ENCODE data around the gene GPR107. TPM values are rescaled to one million over a fixed set of nuclear protein-coding genes. Genes with fewer than 3 reads are reported as not detected.

Gene GPR107
- total RNA-seq, 2 experiments from 2014 or later = 10.4 to 24.3 TPM

- ChIA-PET POLR2A (interaction anchor here (0.5 to 1.3 kb wide), 6 partner anchors 9 to 217 kb away, joined by 3 to 5 read pairs (median 4); no protein-coding TSS in a partner anchor), CTCF (ENCODE audit: unreplicated experiment) (no interaction called here)
- Histone ChIP-seq H3K79me2 (ENCODE audit: insufficient read depth, low read depth, low read length) (peaks cover 62% of the 10 kb centered on the region), H2AFZ (ENCODE audit: low read length) (no peak overlapping the region), H3K4me2 (ENCODE audit: low read length) (peak overlapping the region; percentile 96), H3K27ac (ENCODE audit: low read depth, low read length, poor library complexity, severe bottlenecking) (peak overlapping the region; percentile 98), H3K36me3 (ENCODE audit: insufficient read depth, low read length) (peaks cover 6% of the 10 kb centered on the region; the same call in 1 of the 2 replicates), H4K20me1 (ENCODE audit: insufficient read depth, low read length) (no peaks in the 10 kb centered on the region; the same call in 1 of the 2 replicates), H3K9me3 (ENCODE audit: low read length) (no peaks in the 10 kb centered on the region), H3K4me3 (ENCODE audit: low read depth, low read length, poor library complexity, severe bottlenecking) (peak overlapping the region; percentile 94), H3K9me2 (ENCODE audit: insufficient read depth, low read length) (no peaks in the 10 kb centered on the region), H3K4me1 (ENCODE audit: insufficient read depth, low read length, poor library complexity, severe bottlenecking) (peaks cover 58% of the 10 kb centered on the region)
- intact Hi-C loops (cut with micrococcal nuclease; ENCODE audit: unreplicated experiment) = loop anchor here (2.0 to 10.0 kb wide), 2 partner anchors 208 to 1358 kb away; partner anchors contain the start of genes C9orf78, SET and USP20
- TF ChIP-seq CTCF (conservative IDR thresholded peaks at IDR 0.05; ENCODE audit: low read length) (no peak), EZH2phosphoT487 (IDR thresholded peaks at IDR 0.05; ENCODE audit: borderline replicate concordance, low read depth, low read length) (no peak)
- peak; percentile 42 for DNase-seq (ENCODE audit: low spot score)
- BruUV-seq (replicated peaks) = no TSS peak
Observed at GRCh38 chr9:130042406-130042884, 11.3 kb upstream of the GPR107 start.

DNA sequence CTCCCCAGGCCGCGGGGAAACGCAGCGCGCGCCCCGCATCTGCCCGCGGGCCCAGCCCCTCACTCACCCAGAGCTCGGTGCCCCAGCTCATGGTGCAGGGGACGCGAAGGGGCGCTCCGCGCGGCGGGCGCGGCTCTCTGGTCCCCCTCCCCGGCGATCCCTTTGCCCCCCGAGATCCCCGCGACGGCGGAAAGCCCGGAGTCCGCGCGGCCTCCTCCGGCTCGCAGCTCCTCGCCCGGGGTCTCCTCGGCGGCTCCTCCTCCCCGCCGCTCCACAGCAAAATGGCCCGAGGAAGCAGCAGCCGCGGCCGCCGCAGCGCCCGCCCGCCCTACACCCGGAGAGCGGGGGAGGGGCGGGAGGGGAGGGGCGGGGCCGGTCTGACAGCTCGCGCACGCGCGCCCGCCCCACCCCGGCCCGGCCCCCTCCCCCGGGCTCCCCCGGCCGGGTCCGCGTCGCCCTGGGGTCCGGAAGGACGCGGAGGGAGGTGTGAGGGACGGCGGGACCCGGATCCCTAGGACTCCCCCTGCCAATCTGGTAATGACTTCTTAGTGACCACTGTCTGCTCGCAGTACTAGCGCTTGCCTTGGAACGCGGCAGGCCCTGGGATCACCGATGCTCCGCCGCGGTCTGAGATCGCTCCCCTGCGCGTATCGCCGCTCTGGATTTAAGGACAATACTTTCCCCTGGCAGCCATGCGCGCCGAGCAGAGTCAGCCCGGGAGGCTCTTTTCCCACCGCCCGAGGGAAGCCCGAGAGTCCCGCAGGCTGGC is 10.6 kb upstream of the GPR107 start, which contains the start of gene FNBP1:
TSS of gene FNBP1 (minus strand) at position 305 of the 769 bp plus-strand sequence. CDS start at position 91, 214 bp downstream.
- intact Hi-C loops (cut with micrococcal nuclease; ENCODE audit: unreplicated experiment) = loop anchor here (2.0 to 10.0 kb wide), 2 partner anchors 208 to 1358 kb away; partner anchors contain the start of genes C9orf78, SET and USP20
- Histone ChIP-seq H3K27ac (ENCODE audit: low read depth, low read length, poor library complexity, severe bottlenecking) (peak within 1 kb of the TSS; percentile 98), H3K4me1 (ENCODE audit: insufficient read depth, low read length, poor library complexity, severe bottlenecking) (peaks cover 53% of the 10 kb centered on the region), H3K79me2 (ENCODE audit: insufficient read depth, low read depth, low read length) (peaks cover 56% of the 10 kb centered on the region), H3K4me3 (ENCODE audit: low read depth, low read length, poor library complexity, severe bottlenecking) (peak within 1 kb of the TSS; percentile 94), H3K9me3 (ENCODE audit: low read length) (no peaks in the 10 kb centered on the region), H2AFZ (ENCODE audit: low read length) (no peak within 1 kb of the TSS), H3K4me2 (ENCODE audit: low read length) (peak within 1 kb of the TSS; percentile 96), H3K36me3 (ENCODE audit: insufficient read depth, low read length) (peaks cover 6% of the 10 kb centered on the region; the same call in 1 of the 2 replicates), H3K9me2 (ENCODE audit: insufficient read depth, low read length) (no peaks in the 10 kb centered on the region), H4K20me1 (ENCODE audit: insufficient read depth, low read length) (no peaks in the 10 kb centered on the region; the same call in 1 of the 2 replicates)
- ChIA-PET CTCF (ENCODE audit: unreplicated experiment) (no interaction called here), POLR2A (interaction anchor here (0.5 to 1.0 kb wide), 2 partner anchors 10 to 218 kb away, joined by 3 read pairs; no protein-coding TSS in a partner anchor)
- peak; percentile 84 for DNase-seq (ENCODE audit: low spot score)
- BruUV-seq (replicated peaks) = no TSS peak
- TF ChIP-seq EZH2phosphoT487 (IDR thresholded peaks at IDR 0.05; ENCODE audit: borderline replicate concordance, low read depth, low read length) (no peak), CTCF (conservative IDR thresholded peaks at IDR 0.05; ENCODE audit: low read length) (no peak)
